AG10803 (cell line): ENCODE results near the gene GRID2.

ENCODE experiments used
- DNase-seq: peaks from one replicate; pipeline ENCODE4 v3.0.0; 2010; ENCODE audit warnings: low read depth
- H3K4me3 ChIP-seq: 2 replicates; pipeline ENCODE4 v1.5.1; 2011; ENCODE audit warnings: mild to moderate bottlenecking, low read length, control low read depth
- CTCF ChIP-seq: conservative IDR thresholded peaks from 2 replicates; pipeline ENCODE4 v1.5.1; 2011; ENCODE audit warnings: mild to moderate bottlenecking, low read length, control low read depth, inconsistent platforms

GRID2 gene

DNA sequence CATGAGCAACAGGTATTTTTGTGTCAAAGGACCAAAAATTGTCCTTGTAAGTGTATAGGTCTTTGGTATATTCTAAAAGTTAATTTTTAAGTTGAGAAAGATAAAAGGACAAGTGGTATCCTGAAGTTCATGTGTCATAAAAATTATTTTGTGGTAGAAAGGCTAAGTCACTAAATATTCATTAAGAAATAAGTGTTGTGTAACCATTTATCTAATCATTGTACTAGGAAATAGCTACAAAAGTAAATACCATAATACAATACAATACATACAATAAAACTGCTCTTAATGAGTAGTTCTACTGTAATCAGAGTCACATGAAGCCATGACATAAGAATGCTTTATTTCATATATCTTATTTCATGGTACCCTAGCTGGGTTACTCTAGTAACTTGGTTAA is 1442.3 kb downstream of the GRID2 start:
- DNase-seq: no peak
- no peak overlapping the region for H3K4me3 ChIP-seq
- TF ChIP-seq CTCF: no peak

DNA sequence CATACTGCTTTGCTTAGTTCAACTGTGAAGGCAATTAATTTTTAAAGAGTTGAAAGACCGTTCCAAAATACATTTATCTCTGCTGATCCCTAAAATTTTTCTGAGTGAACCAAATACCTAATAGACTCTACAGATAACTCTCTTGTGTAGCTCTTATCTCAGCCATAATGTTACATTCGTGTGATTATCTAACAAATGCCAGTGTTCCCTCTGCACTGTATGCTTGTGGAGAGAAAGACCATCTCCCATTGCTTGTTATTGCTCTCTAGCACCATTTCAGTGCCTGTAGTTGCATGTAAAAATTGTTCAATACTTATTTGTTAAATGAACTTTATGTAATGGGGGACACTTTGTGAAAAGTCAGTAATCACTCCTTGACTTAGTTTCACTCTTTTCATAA is 1443.5 kb downstream of the GRID2 start:
- no peak for DNase-seq
- no peak overlapping the region for H3K4me3 ChIP-seq
- no peak for TF ChIP-seq CTCF

DNA sequence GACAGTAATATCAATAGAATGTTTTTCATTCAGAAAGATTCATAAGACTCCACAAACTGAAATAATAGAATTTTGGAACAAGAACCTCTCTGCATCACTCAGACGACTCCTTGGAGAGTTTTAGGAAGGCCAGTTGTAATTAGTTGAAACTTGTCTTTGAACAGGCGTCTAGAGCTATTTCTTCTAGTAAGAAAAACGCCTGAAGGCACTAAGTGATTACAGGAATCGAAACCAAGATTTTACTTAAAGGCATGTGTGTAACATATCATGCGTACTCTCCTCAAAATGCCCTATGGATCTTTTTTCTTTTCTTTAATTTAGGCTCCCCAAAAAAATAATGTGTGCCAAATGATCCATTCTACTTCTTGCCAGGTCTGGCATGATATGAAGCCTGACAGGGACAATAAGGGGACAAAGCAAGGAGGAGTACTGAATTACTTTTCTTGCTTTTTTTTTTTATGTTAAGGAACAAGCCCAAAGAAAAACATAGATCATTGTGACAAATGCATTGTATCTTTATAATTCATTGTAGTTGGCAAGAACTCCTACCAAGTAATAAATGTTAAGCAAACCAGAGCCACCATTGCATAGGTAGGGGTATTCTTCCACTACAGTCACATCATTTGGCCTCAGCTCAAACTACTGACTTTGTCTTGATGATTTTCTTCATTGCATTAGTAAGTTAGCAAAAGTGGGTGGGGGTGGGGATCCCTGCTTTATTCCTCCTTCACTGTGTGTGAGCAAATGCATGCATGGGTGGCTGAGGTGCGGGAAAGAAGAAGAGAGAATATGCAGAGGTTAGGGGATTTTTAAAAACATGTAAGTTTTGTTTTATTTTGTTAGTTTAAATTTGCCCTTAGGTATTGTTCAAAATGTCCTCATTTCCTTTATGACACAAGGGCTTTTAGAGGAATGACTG is 1444.9 kb downstream of the GRID2 start:
- no peak for DNase-seq
- H3K4me3 ChIP-seq: no peak overlapping the region
- TF ChIP-seq CTCF: no peak

GRCh38 chr4:93749292-93749761 is 1445.6 kb downstream of the GRID2 start:
- no peak for DNase-seq
- H3K4me3 ChIP-seq: no peak overlapping the region
- no peak for TF ChIP-seq CTCF

- no peak for TF ChIP-seq CTCF
- no peak for DNase-seq
- no peak overlapping the region for H3K4me3 ChIP-seq
Observed at GRCh38 chr4:93751411-93751810, 1447.6 kb downstream of the GRID2 start.

GRCh38 chr4:93756101-93756500 is 1452.3 kb downstream of the GRID2 start:
- no peak overlapping the region for H3K4me3 ChIP-seq

More at GRCh38 chr4:93756101-93756500, 1452.3 kb downstream of the GRID2 start:
- TF ChIP-seq CTCF: no peak
- DNase-seq: no peak
